H1 (cell line): ENCODE measurements around the gene TNF. TPM values are rescaled to one million over a fixed set of nuclear protein-coding genes. Genes with fewer than 3 reads are reported as not detected.

ENCODE experiments used
- CTCF ChIA-PET: fragments of 300-600 bp; sonication (Branson Sonifier 250); formaldehyde crosslinking; loops from one replicate; lab custom pipeline; 2021; ENCODE audit not compliant: partially characterized antibody; lab: Charles Lee
- POLR2A ChIA-PET: fragments of 300-600 bp; sonication (Branson Sonifier 250); formaldehyde crosslinking; loops from one replicate; lab custom pipeline; 2021; ENCODE audit warnings: inconsistent platforms; ENCODE audit not compliant: partially characterized antibody; lab: Charles Lee
- DNase-seq, 2 experiments: peaks; one replicate each; pipeline versions ENCODE4 v3.0.0 to v3.0.0-alpha.2; 2010 to 2022; ENCODE audit warnings: low spot score in 2 of 2, low read depth in 1 of 2, mixed read lengths in 1 of 2
- FAIRE-seq: peaks from 2 replicates; lab custom pipeline; 2011; peaks lifted over from hg19 to GRCh38; lab: Jason Lieb, UNC
- H2AFZ ChIP-seq: 2 replicates; pipeline ENCODE4 v1.8.1; 2012; ENCODE audit warnings: low read length, inconsistent platforms
- H2AK5ac ChIP-seq: 2 replicates; pipeline ENCODE4 v1.6.1; 2013; ENCODE audit warnings: low read depth, low read length
- H2BK120ac ChIP-seq: replicated peaks from 2 replicates; pipeline ENCODE3; 2013; ENCODE audit warnings: low read depth, low read length, inconsistent platforms
- H2BK12ac ChIP-seq: 2 replicates; pipeline ENCODE4 v1.6.1; 2013; ENCODE audit warnings: low read depth, low read length
- H2BK15ac ChIP-seq: 2 replicates; pipeline ENCODE4 v1.6.1; 2013; ENCODE audit warnings: low read length
- H2BK20ac ChIP-seq: 2 replicates; pipeline ENCODE4 v1.6.1; 2013; ENCODE audit warnings: low read length
- H2BK5ac ChIP-seq: 2 replicates; pipeline ENCODE4 v1.6.1; 2013; ENCODE audit warnings: low read depth, low read length
- H3K14ac ChIP-seq: 2 replicates; pipeline ENCODE4 v1.6.1; 2013; ENCODE audit warnings: inconsistent platforms; ENCODE audit not compliant: insufficient read length
- H3K18ac ChIP-seq: 2 replicates; pipeline ENCODE4 v1.6.1; 2013; ENCODE audit warnings: low read length; ENCODE audit errors: extremely low read depth
- H3K23ac ChIP-seq: 2 replicates; pipeline ENCODE4 v1.6.1; 2013; ENCODE audit warnings: inconsistent platforms; ENCODE audit not compliant: insufficient read length
- H3K23me2 ChIP-seq: 2 replicates; pipeline ENCODE4 v1.6.1; 2013; ENCODE audit warnings: low read depth, low read length
- H3K27ac ChIP-seq: 2 replicates; pipeline ENCODE4 v1.6.1; 2011; ENCODE audit warnings: low read depth, low read length, inconsistent platforms
- H3K27me3 ChIP-seq, 4 experiments: replicated peaks in 1 of 4; 1 replicate in 1 of 4; 2 replicates in 3 of 4; pipeline versions ENCODE4 v1.6.1 to v1.8.1; 2011 to 2013; ENCODE audit warnings: low read length in 3 of 4, mild to moderate bottlenecking in 3 of 4, inconsistent platforms in 2 of 4, mixed read lengths in 2 of 4, moderate library complexity in 1 of 4; ENCODE audit not compliant: control insufficient read depth in 3 of 4, insufficient read depth in 3 of 4; ENCODE audit errors: extremely low read depth in 1 of 4
- H3K36me3 ChIP-seq, 4 experiments: 2 replicates each; pipeline versions ENCODE4 v1.6.1 to v1.8.1; 2011 to 2013; ENCODE audit warnings: mild to moderate bottlenecking in 4 of 4, low read length in 3 of 4, moderate library complexity in 2 of 4, control low read depth in 1 of 4, inconsistent platforms in 1 of 4; ENCODE audit not compliant: insufficient read depth in 4 of 4, control insufficient read depth in 2 of 4
- H3K4ac ChIP-seq: replicated peaks from 2 replicates; pipeline ENCODE3; 2013; ENCODE audit warnings: low read length, low read depth, mixed read lengths, inconsistent platforms; ENCODE audit not compliant: insufficient read length
- H3K4me1 ChIP-seq, 4 experiments: replicated peaks in 1 of 4; 1 replicate in 1 of 4; 2 replicates in 3 of 4; pipeline versions ENCODE4 v1.6.1 to v1.8.1; 2011 to 2013; ENCODE audit warnings: low read length in 3 of 4, inconsistent platforms in 2 of 4, mixed read lengths in 1 of 4; ENCODE audit not compliant: insufficient read depth in 4 of 4, control insufficient read depth in 3 of 4
- H3K4me2 ChIP-seq, 2 experiments: 2 replicates each; pipeline versions ENCODE4 v1.6.1 to v1.8.1; 2011 to 2013; ENCODE audit warnings: low read depth in 2 of 2, low read length in 2 of 2, control low read depth in 1 of 2, inconsistent platforms in 1 of 2, mild to moderate bottlenecking in 1 of 2; ENCODE audit not compliant: insufficient read depth in 1 of 2
- H3K4me3 ChIP-seq, 4 experiments: fragments of 200-600, 300-600 bp in 1 of 4; sonication (generic), shearing (Covaris generic), sonication (Bioruptor Twin) in 1 of 4; 2 replicates each; pipeline versions ENCODE4 v1.5.1 to v1.8.1; 2011 to 2016; ENCODE audit warnings: low read length in 4 of 4, low read depth in 3 of 4, control low read depth in 2 of 4, inconsistent platforms in 2 of 4, mild to moderate bottlenecking in 2 of 4, mixed read lengths in 1 of 4, moderate library complexity in 1 of 4; ENCODE audit not compliant: insufficient read depth in 2 of 4; ENCODE audit errors: extremely low read depth in 1 of 4
- H3K56ac ChIP-seq: replicated peaks from 2 replicates; pipeline ENCODE3; 2013; ENCODE audit warnings: low read depth, mild to moderate bottlenecking, mixed read lengths, low read length, inconsistent platforms; ENCODE audit not compliant: insufficient read length
- H3K79me1 ChIP-seq: 2 replicates; pipeline ENCODE4 v1.6.1; 2013; ENCODE audit warnings: low read depth, low read length, control low read depth
- H3K79me2 ChIP-seq, 2 experiments: 2 replicates each; pipeline versions ENCODE4 v1.6.1 to v1.8.1; 2012 to 2013; ENCODE audit warnings: low read length in 2 of 2, mild to moderate bottlenecking in 2 of 2, inconsistent platforms in 1 of 2; ENCODE audit not compliant: insufficient read depth in 2 of 2, control insufficient read depth in 1 of 2
- H3K9ac ChIP-seq, 4 experiments: replicated peaks in 1 of 4; 1 replicate in 1 of 4; 2 replicates in 3 of 4; pipeline versions ENCODE4 v1.6.1 to v1.8.1; 2011 to 2013; ENCODE audit warnings: low read depth in 3 of 4, low read length in 3 of 4, control low read depth in 2 of 4, mild to moderate bottlenecking in 2 of 4, moderate library complexity in 2 of 4, inconsistent platforms in 1 of 4; ENCODE audit errors: extremely low read depth in 1 of 4
- H3K9me3 ChIP-seq, 2 experiments: 2 replicates each; pipeline versions ENCODE4 v1.6.1 to v1.8.1; 2012 to 2013; ENCODE audit warnings: mild to moderate bottlenecking in 2 of 2, moderate library complexity in 2 of 2, control low read depth in 1 of 2, inconsistent platforms in 1 of 2, low read depth in 1 of 2, low read length in 1 of 2, mixed read lengths in 1 of 2; ENCODE audit not compliant: insufficient read depth in 2 of 2
- H4K20me1 ChIP-seq, 2 experiments: replicated peaks in 1 of 2; 2 replicates each; pipeline versions ENCODE3 to v1.8.1; 2011 to 2013; ENCODE audit warnings: inconsistent platforms in 2 of 2, low read length in 2 of 2, mild to moderate bottlenecking in 1 of 2; ENCODE audit not compliant: insufficient read depth in 2 of 2, control insufficient read depth in 1 of 2
- H4K5ac ChIP-seq: 2 replicates; pipeline ENCODE4 v1.6.1; 2013; ENCODE audit warnings: low read length, low read depth, mixed read lengths, inconsistent platforms; ENCODE audit not compliant: insufficient read length
- H4K8ac ChIP-seq: 2 replicates; pipeline ENCODE4 v1.8.0; 2013; ENCODE audit warnings: mild to moderate bottlenecking, moderate library complexity, low read length, inconsistent platforms; ENCODE audit not compliant: insufficient read depth; ENCODE audit errors: extremely low read depth
- H4K91ac ChIP-seq: replicated peaks from 2 replicates; pipeline ENCODE3; 2013; ENCODE audit warnings: low read length, mixed read lengths, inconsistent platforms; ENCODE audit not compliant: insufficient read length
- BCL11A ChIP-seq, 2 experiments: IDR thresholded peaks; one replicate each; pipeline ENCODE4 v1.6.1; 2011; ENCODE audit warnings: low read depth in 2 of 2, low read length in 2 of 2, mild to moderate bottlenecking in 2 of 2
- E2F6 ChIP-seq: IDR thresholded peaks from 2 replicates; pipeline ENCODE4 v1.6.1; 2012; ENCODE audit warnings: inconsistent platforms
- EZH2 ChIP-seq: fragments of 200-600 bp; sonication (generic); IDR thresholded peaks from 2 replicates; pipeline ENCODE4 v1.7.1; 2012; ENCODE audit warnings: low read depth, mild to moderate bottlenecking, moderate library complexity, low read length, inconsistent platforms; ENCODE audit not compliant: severe bottlenecking
- JUN ChIP-seq: IDR thresholded peaks from 2 replicates; pipeline ENCODE4 v1.6.1; 2011; ENCODE audit warnings: low read depth, mild to moderate bottlenecking, improper control_type of control experiment, low read length
- POLR2A ChIP-seq, 2 experiments: IDR thresholded peaks; 1 replicate in 1 of 2; 2 replicates in 1 of 2; pipeline ENCODE4 v1.6.1; 2011; ENCODE audit warnings: low read depth in 2 of 2, low read length in 2 of 2, mild to moderate bottlenecking in 2 of 2; ENCODE audit errors: control extremely low read depth in 1 of 2
- TAF7 ChIP-seq: optimal IDR thresholded peaks from 2 replicates; pipeline ENCODE3; 2011; ENCODE audit warnings: low read depth, mild to moderate bottlenecking, inconsistent platforms, low read length, moderate library complexity, borderline replicate concordance
- WGBS, 2 experiments: shearing (Covaris generic) in 1 of 2; methylation state at CpG; one replicate each; pipeline versions ENCODE4 v1.1.6 to v1.1.7; 2013 to 2015; ENCODE audit warnings: low lambda C conversion rate in 2 of 2, mixed read lengths in 2 of 2, inconsistent platforms in 1 of 2, low coverage in 1 of 2, missing lambda C conversion rate in 1 of 2; ENCODE audit not compliant: insufficient replicate concordance in 2 of 2, insufficient coverage in 1 of 2, insufficient read length in 1 of 2; ENCODE audit errors: extremely low coverage in 1 of 2, missing lambda C conversion rate in 1 of 2; 5-methylcytosine and 5-hydroxymethylcytosine counted together
- polyA plus RNA-seq, 7 experiments: library from polyadenylated mRNA; depleted of rRNA in 3 of 7; stranded (reverse) in 5 of 7; unstranded in 2 of 7; fragments of >200 nt in 5 of 7; fragments of 200-250 nt in 2 of 7; gene quantifications; 1 replicate in 5 of 7; 2 replicates in 1 of 7; 4 replicates in 1 of 7; pipeline versions ENCODE4 v1.2.1 to v1.2.3, GENCODE V29; 2011 to 2013; ENCODE audit warnings: missing spikeins in 2 of 7, mixed read lengths in 2 of 7
- total RNA-seq: library from RNA; stranded (reverse); fragmentation: NEBNext Ultra II Directional; extraction: Animal tissue kit (Norgen Biotek cat#: 25700); gene quantifications from 2 replicates; pipeline ENCODE4 v1.2.1, GENCODE V29; 2021
- TF ChIP-seq, protein P1 (sequence below): IDR thresholded peaks from 2 replicates; pipeline ENCODE4 v1.6.1; 2012; ENCODE audit warnings: low read length, inconsistent platforms

Gene TNF
- total and polyA plus RNA-seq, 2 of the 8 experiments (the other 6 are each of a cell fraction or from before 2014, with no cell fraction given): not detected

GRCh38 chr6:31529329-31530150 is 45.8 kb upstream of the TNF start:
- H2AFZ ChIP-seq: no peak overlapping the region
- H2AK5ac ChIP-seq: no peak overlapping the region
- H3K18ac ChIP-seq: no peak overlapping the region
- H4K8ac ChIP-seq: no peak overlapping the region; the same call in 1 of the 2 replicates
- peaks cover 0 to 3% of the 10 kb centered on the region in 2 experiments; a peak in 1 of 4 replicates for H3K79me2 ChIP-seq
- ChIA-PET CTCF (interaction anchor here (0.6 to 2.2 kb wide), 6 partner anchors 9 to 151 kb away, joined by 3 to 8 read pairs (median 5); no protein-coding TSS in a partner anchor), POLR2A (interaction anchor here (0.7 to 18.4 kb wide), 22 partner anchors 9 to 131 kb away, joined by 3 to 428 read pairs (median 6); partner anchors contain the start of genes ATP6V1G2, C6orf47, DDX39B and LST1)
- H4K20me1 ChIP-seq: peaks cover 20 to 34% of the 10 kb centered on the region in 2 experiments
- no peaks in the 10 kb centered on the region for H3K27me3 ChIP-seq
- no peak overlapping the region for H2BK120ac ChIP-seq
- H3K27ac ChIP-seq: no peak overlapping the region
- no peak overlapping the region for H3K9ac ChIP-seq
- H2BK12ac ChIP-seq: no peak overlapping the region
- peaks cover 37 to 54% (median 44%) of the 10 kb centered on the region in 4 experiments for H3K36me3 ChIP-seq
- no peak for TF ChIP-seq JUN
- no peak for TF ChIP-seq EZH2
- no peak for TF ChIP-seq BCL11A (IDR thresholded peaks at IDR 0.05; ENCODE audit: low read depth in 2 of 2, low read length in 2 of 2)
- TF ChIP-seq POLR2A (IDR thresholded peaks at IDR 0.05; ENCODE audit: control extremely low read depth in 1 of 2, low read depth in 2 of 2, low read length in 2 of 2): peak in 1 of 2 experiments; percentile 22
- TF ChIP-seq TAF7: no peak
- TF ChIP-seq, protein P1, sequence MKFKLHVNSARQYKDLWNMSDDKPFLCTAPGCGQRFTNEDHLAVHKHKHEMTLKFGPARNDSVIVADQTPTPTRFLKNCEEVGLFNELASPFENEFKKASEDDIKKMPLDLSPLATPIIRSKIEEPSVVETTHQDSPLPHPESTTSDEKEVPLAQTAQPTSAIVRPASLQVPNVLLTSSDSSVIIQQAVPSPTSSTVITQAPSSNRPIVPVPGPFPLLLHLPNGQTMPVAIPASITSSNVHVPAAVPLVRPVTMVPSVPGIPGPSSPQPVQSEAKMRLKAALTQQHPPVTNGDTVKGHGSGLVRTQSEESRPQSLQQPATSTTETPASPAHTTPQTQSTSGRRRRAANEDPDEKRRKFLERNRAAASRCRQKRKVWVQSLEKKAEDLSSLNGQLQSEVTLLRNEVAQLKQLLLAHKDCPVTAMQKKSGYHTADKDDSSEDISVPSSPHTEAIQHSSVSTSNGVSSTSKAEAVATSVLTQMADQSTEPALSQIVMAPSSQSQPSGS: peak; percentile 50; the same call in 1 of the 2 replicates
- no peak for TF ChIP-seq E2F6
- TF ChIP-seq, all 59 proteins: peak for 2
- no peak overlapping the region for H3K14ac ChIP-seq
- H3K23me2 ChIP-seq: no peaks in the 10 kb centered on the region
- H4K91ac ChIP-seq: no peak overlapping the region
- no peak overlapping the region for H3K4ac ChIP-seq
- no peak overlapping the region for H3K4me2 ChIP-seq
- no peak overlapping the region for H3K23ac ChIP-seq
- DNase-seq (no peak), FAIRE-seq (no peak)
- no peak overlapping the region for H3K56ac ChIP-seq
- no peaks in the 10 kb centered on the region for H3K9me3 ChIP-seq
- H2BK20ac ChIP-seq: no peak overlapping the region
- H3K4me3 ChIP-seq: no peak overlapping the region
- WGBS, 2 experiments: 79% methylated on average over 9 of the region's 12 CpGs; no CpG with 5 or more reads in 1 of the 2 experiments
- no peak overlapping the region for H2BK15ac ChIP-seq
- H4K5ac ChIP-seq: no peak overlapping the region
- peaks cover 7% of the 10 kb centered on the region; the same call in 1 of the 2 replicates for H3K79me1 ChIP-seq
- no peak overlapping the region for H2BK5ac ChIP-seq
- peaks cover 1 to 5% (median 4%) of the 10 kb centered on the region in 4 experiments; a peak in 4 of 7 replicates for H3K4me1 ChIP-seq
